UCSD-AML1 (cell line): Measurements from ENCODE around the gene CBY1.
"Not testable (repeated sequence)": the region's sequence is repeated elsewhere in the genome, so short reads cannot be mapped to it uniquely, and the experiment has no call there.

Source experiments
- DNase-seq: peaks from one replicate; lab custom pipeline; 2025; ENCODE audit not compliant: unreplicated experiment; lab: John Stamatoyannopoulos, UW

CBY1 gene

GRCh38 chr22:38656256-38657044, at the start of gene CBY1, which contains the start of gene FAM227A:
Gene CBY1 (plus strand): TSS chr22:38656638. CDS start chr22:38668055, 11,417 bp downstream.
Gene FAM227A (minus strand): TSS chr22:38656392. CDS start chr22:38650168, 6,224 bp downstream.
- DNase-seq: peak; percentile 92

DNA sequence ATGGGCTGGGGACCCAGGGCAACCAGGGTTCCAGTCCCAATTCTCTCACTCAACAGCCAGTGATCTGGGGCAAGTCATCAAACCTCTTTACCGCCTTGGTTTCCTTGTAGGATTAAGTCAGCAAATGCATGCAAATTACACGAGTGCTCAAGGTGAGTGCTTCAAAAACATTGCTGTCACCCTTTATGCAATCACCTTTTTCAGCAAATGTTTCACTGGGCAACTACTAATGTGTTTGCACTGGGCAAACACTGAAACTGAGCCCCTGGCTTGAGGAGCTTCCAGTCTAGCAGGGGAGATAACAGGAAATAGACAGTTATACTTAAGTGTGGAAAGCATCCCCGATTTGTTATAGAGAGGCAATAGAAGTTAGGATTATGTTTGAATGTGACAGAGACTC, 48.8 kb upstream of the CBY1 start:
- DNase-seq: no peak

GRCh38 chr22:38608992-38609750, 47.3 kb upstream of the CBY1 start:
- no peak for DNase-seq

- no peak for DNase-seq
These were observed 46.2 kb upstream of the CBY1 start for GRCh38 chr22:38610234-38610633.

- no peak for DNase-seq
These were observed 44.9 kb upstream of the CBY1 start for GRCh38 chr22:38611559-38611958.

- no peak for DNase-seq
These were observed 44.0 kb upstream of the CBY1 start for GRCh38 chr22:38612217-38613006.

DNA sequence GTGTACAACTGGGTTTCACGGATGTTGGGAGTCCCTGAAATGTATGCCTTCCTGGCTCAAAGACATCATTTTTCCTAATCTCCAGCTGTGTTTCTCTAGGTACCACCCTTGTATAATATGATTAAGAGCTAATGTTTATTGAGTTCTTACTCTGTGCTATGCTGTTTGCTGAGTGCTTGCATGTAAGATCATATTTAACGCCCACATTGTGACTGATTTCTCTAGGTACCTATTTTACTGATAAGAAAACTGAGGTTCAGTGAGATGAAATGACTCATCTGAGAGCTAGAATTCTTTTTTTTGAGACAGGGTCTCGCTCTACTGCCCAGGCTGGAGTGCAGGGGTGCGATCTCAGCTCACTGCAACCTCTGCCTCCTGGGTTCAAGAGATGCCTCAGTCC, 42.9 kb upstream of the CBY1 start:
- DNase-seq: no peak

DNA sequence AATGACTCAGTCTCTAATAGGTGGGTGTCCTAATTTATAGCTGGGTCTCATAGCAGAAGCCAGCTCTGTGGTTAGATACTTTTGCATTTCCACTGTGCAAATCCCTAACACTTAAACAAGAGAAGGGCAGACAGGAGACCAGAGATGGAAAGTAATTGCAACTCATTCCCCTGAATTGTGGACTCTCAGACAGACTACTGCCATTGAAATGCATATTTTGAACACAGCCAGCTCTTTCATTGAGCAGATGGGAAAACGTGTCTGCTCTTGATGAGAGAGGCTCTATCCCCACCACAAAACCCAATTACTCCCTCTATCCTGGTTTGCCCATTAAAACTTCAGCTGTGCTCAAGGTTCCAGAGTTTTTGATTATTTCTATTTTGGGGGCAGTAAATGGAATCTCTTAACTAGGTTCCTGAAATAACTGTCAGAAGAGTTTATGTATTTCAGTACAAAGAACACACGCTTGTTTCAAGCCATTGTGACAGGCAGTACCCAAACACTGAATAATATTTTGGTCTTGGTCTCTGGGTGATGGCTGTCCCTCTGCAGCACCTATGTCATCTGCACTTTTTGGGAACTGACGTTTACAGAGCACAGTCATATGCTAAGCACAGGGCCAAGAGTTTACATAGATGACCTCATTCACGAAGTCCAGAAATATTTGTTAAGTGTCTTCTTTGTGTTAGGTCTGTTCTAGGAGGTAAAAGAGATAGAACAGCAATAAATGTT, 41.9 kb upstream of the CBY1 start:
- no peak for DNase-seq

DNA sequence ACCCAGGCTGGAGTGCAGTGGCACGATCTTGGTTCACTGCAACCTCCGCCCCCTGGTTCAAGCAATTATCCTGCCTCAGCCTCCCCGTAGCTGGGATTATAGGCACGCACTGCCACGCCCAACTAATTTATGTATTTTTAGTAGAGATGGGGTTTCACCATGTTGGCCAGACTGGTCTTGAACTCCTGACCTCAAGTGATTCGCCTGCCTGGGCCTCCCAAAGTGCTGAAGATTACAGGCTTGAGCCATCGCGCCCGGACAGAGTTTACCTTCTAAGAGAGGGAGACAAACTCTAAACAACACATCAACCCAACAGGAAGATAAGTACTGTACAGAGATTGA, 41.4 kb upstream of the CBY1 start:
- DNase-seq: not testable (repeated sequence)

DNA sequence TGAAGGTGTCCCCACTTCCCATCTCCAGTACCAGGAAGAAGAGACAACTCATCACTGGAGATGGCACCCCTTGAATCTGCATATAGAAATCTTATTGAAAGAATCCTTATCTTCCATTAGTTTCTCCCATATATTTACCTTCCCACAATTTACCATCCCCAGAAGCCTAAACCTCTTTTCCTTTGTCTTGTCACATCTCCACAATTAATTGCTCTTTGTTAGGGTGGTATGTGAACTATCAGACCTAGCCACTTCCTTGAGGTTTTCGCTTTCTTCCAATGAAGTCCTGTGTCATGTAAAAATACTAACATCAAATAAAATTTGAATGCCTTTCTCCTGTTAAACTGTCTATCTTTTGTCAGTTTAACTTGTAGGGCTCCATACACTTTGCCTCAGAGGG, 38.2 kb upstream of the CBY1 start:
- DNase-seq: no peak

DNA sequence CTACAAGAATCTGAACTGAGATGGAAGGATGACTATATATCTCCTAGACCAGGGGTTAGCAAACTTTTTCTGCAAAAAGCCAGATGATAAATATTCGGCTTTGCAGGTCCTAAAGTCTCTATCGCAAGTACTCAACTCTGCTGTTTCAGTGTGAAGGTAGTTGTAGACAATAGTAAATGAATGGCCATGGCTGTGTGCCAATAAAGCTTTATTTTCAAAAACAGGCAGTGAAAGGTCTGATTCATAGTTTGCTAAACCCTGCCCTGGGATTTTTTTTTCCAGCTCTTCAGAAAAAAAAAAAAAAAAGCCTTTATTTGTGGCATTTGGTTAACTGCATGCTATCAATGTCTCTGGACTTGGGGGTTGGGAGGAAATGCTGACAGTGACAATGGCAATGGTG, 37.8 kb upstream of the CBY1 start:
- DNase-seq: no peak

DNA sequence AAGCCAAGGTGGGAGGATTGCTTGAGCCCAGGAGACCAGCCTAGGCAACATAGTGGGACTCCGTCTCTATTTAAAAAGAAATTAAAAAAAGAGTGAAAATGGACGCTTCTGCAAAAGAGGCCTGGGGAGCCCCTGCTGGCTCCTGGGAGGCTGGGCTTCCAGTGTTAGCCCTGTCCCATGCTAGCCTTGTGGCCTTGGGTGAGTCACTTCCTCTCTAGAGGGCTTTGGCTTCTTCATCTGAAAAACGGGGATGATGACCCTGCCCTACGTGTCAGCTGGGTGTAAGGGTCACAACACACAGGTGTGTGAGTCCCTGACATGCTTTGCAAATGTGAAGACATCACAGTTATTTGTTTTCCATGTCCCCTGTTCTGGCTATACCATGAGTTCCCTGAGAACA, 33.1 kb upstream of the CBY1 start:
- DNase-seq: no peak

DNA sequence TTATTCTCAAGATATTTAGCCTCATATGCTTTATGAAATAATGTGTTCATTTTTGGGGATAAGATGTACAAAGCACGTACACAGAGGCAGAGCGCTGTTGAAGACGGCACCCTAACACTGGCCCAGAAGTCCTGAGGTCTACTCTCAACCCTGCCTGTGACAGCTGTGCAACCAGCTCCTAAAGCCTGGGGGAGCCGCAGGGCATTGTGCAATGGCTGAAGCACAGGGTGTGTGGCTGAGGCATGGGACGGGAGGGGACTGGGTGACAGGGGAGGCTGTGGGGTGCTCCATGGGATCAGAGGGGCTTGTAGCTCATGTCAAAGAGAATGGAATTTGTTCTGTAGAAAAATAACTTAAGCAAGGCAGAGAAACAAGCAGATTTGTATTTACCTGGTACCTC, 28.0 kb upstream of the CBY1 start:
- DNase-seq: no peak

DNA sequence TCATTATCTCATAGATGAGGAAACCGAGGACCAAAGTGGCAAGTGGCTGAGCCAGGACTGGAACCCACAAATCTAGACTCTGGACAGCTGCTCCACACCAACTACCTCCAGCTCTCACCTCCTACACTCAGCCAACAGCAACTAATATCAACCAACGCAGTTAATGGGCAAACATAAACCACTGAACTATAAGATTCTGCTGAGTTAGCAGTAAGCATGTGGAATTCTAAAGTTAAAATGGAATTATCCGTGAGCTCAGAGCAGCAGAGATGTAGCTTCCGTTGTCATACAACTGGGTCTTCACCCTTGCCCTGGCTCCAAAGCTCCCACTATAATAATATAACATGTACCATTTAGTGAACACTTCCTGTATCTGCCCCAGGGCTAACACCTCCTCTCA, 27.3 kb upstream of the CBY1 start:
- DNase-seq: no peak

DNA sequence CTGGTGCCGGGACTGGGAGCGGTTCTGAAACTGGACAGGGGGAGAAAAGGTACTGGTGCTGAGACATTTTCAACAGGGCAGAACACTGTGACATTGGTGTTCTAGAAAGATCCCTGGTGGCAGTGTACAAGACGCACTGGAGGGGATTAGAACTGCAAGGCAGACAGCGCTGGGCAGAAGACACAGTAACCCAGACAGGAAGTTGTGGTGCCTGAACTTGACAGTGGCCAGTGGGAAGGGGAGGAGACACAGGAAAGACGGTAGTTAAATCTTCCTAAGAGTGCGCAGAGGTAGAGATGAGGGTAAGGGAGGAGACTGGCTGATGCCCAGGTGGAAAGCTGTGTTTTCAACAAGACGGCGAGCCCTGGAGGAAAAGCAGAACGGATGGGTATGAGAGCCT, 24.7 kb upstream of the CBY1 start:
- DNase-seq: no peak

- no peak for DNase-seq
These were observed 23.9 kb upstream of the CBY1 start for GRCh38 chr22:38632528-38632927.

GRCh38 chr22:38638216-38638615, 18.2 kb upstream of the CBY1 start:
- DNase-seq: no peak

DNA sequence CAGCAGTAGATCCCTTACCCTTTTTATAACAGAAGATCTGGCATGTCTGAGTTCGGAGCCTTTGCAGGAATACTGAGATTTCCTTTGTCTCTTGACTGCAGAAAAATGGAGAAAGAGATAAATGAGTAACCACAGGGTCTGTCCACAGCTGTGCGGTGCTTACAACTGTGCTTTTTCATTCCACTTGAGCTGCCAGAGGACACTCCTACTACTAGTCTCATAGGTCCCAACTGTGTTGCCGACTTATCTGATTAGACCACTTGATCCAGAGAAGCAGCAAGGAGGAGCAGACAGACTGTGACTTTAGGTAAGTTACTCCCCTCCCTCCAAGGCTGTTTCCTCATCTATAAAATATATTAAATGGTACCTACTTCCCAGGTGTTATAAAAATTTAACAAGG, 17.7 kb upstream of the CBY1 start:
- DNase-seq: no peak

DNA sequence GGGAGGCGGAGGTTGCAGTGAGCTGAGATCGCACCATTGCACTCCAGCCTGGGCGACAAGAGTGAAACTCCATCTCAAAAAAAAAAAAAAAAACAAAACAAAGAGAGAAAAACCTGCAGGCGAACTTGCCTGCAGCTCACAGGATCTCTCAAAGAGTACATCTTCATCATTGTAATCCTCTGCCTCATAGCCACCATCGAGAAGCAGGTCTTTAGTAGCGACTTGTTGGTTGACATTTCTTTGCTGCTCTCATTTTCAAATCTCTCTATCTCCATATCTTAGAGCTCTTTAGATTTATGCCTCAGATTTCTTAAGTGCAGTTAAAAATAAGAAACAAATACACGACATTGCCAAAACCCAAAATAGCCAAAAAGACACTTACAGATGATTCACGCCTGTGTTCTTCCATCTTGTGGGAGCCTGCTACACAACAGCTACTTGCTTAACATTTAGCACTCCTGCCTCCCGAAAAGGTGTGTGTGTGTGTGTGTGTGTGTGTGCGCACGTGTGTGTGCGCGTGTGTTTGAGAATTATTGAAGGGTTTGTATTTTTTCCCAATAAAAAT, 14.9 kb upstream of the CBY1 start:
- DNase-seq: no peak

- DNase-seq: not testable (repeated sequence)
These were observed 12.2 kb upstream of the CBY1 start for GRCh38 chr22:38644245-38644644.

DNA sequence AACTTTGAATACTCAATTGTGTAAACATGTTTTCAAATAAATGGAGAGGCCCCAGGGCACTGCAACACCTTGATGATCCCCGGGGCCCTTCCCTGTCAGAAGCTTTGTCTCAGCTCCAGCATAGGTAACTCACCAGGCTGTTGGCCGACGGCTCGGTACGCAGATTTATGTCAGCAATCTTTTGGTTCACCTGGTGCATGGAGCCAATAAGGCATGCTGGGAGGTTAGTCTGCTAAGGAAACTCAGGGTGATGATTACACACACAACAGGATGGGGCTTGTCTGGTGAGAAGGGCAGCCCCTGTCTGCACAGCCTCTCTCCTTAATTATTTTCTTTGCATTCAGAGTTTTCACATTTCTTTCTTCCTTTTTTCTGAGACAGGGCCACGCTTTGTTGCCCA, 11.0 kb upstream of the CBY1 start:
- no peak for DNase-seq
